GM12864 (cell line): ENCODE results near the gene PFKFB3.
"Not testable (repeated sequence)": the region's sequence is repeated elsewhere in the genome, so short reads cannot be mapped to it uniquely, and the experiment has no call there.

Experiments
- DNase-seq: peaks from one replicate; pipeline ENCODE4 v3.0.0-alpha.2; 2011; ENCODE audit warnings: low read depth
- H3K4me3 ChIP-seq: 2 replicates; pipeline ENCODE4 v1.5.1; 2011; ENCODE audit warnings: mild to moderate bottlenecking, low read depth, low read length, control low read depth
- TF ChIP-seq, protein P1 (sequence below): IDR thresholded peaks from 2 replicates; pipeline ENCODE4 v1.5.1; 2011; ENCODE audit warnings: low read depth, mild to moderate bottlenecking, moderate library complexity, low read length, control low read depth, inconsistent platforms; ENCODE audit errors: missing control alignments

Gene PFKFB3

DNA sequence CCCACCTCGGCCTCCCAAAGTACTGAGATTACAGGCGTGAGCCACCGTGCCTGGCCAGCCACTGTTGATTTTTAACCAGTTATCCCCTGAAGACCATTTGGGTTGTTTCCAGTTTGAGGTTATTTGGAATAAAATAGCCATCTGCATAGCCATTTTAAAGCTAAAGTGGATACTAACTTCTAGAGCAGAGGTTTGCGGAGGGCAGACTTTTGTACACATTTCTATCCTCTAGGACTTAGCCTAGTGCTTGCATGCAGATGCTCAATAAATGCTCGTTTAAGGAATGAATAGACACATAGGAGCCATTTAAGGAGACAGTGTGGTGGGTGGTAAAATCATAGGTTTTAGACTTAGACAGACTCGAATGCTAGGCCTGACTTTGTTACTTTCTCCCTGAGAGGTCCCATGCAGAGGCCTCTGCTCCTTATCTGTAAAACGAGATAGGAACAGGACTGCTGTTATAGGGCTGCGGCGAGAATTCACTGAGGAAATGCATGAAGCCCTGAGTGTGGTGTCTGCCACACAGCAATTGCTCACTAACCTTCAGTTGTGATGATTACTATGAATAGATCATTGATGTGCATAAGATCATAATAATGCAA, 75.9 kb downstream of the PFKFB3 start:
- TF ChIP-seq, protein P1, sequence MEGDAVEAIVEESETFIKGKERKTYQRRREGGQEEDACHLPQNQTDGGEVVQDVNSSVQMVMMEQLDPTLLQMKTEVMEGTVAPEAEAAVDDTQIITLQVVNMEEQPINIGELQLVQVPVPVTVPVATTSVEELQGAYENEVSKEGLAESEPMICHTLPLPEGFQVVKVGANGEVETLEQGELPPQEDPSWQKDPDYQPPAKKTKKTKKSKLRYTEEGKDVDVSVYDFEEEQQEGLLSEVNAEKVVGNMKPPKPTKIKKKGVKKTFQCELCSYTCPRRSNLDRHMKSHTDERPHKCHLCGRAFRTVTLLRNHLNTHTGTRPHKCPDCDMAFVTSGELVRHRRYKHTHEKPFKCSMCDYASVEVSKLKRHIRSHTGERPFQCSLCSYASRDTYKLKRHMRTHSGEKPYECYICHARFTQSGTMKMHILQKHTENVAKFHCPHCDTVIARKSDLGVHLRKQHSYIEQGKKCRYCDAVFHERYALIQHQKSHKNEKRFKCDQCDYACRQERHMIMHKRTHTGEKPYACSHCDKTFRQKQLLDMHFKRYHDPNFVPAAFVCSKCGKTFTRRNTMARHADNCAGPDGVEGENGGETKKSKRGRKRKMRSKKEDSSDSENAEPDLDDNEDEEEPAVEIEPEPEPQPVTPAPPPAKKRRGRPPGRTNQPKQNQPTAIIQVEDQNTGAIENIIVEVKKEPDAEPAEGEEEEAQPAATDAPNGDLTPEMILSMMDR: no peak
- no peak overlapping the region for H3K4me3 ChIP-seq
- DNase-seq: no peak

DNA sequence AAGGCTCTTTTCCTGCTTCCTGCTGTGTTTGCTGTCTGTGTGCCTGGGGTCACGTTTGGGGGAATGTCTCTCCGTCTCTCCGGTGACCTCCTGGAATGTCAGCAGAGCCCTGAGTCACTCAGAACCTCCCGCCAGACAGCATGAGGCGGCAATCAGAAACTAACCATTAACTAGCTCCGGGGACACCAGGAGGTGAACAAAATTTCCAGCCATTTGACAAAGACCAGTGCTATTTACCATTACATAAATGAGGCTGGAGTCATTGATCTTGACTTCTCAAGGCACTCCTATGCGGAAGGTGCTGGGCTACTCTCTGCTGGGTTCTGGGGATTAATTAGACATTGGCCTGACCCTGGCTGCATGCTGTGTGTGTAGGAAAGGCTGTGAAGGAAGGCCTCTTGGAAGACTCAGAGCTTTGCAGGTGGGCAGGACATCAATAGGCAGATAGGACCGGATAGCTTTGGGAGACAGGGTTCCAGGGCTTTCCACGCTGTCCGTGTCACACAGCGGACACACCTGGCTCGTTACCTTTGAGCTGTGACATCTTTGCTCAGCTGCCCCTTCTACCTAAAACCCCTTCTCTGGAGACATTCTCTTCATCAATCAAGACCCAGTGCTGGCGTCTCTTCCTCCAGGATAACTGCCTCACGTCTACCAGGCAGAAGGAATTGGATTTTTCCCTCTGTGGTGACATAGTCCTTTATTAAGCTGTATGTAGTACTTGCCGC, 77.0 kb downstream of the PFKFB3 start:
- DNase-seq: no peak
- TF ChIP-seq, protein P1: no peak
- H3K4me3 ChIP-seq: no peak overlapping the region

DNA sequence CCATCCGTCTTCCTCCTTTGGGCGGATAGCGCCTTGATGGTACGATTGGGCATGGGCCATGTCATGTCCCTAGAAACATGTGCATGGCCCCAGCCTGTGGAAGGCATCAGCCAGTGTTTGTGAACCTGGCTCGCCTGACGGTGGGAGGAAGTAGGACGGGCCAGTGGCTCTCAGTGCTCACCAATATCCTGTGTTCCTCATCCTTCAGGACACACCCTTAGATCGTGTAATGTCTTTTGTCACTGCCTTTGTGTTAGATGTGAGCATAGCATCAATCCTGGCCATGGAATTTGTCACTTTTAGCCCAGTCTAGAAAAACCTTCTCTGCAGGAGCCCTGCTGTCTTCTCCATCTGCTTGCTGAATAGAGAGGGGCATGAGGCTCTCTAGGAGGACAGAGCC, 77.6 kb downstream of the PFKFB3 start:
- TF ChIP-seq, protein P1: no peak
- no peak overlapping the region for H3K4me3 ChIP-seq
- no peak for DNase-seq

DNA sequence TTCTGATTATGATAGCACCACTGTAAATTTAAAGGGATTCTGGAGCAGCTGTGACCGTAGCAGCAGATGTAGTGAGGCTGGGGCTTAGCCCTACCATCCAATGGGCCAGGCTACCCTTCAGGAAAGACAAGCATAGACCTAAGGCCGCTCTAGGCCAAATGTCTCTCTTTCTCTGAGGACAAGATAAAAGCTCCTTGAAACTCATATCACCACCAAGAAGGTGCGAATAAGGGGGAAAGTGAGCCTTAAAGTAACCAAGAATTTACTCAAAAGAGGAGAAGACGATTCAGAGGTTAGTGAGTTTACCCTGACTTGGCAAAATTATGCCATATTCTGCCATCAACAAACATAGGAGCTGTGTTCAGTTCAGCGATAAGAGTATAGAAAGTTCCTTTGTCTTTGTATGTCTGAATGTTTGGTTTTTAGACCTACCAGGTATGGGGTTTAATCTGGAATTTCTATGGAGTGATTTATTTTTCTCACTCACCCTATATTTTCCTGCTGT, 79.8 kb downstream of the PFKFB3 start:
- no peak overlapping the region for H3K4me3 ChIP-seq
- TF ChIP-seq, protein P1: no peak
- no peak for DNase-seq

DNA sequence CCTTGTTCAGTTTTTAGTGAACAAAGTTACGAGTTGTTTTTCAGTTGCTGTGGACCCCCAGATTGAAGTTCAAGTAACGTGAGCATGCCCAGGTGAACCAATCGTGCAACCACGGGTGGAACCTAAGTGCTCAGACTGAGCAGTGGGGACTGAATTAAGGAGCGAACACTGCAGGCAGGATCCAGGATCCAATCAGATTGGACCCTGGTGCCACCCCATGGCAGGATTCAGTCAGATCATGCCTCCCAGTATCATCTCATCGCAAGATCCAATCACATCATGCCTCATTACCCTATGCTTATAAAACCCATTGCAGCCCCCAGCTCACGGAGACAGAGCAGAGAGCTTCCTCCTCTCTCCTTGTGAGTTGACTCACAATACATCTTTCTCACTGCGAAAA, 80.9 kb downstream of the PFKFB3 start:
- DNase-seq: no peak
- TF ChIP-seq, protein P1: no peak
- no peak overlapping the region for H3K4me3 ChIP-seq

DNA sequence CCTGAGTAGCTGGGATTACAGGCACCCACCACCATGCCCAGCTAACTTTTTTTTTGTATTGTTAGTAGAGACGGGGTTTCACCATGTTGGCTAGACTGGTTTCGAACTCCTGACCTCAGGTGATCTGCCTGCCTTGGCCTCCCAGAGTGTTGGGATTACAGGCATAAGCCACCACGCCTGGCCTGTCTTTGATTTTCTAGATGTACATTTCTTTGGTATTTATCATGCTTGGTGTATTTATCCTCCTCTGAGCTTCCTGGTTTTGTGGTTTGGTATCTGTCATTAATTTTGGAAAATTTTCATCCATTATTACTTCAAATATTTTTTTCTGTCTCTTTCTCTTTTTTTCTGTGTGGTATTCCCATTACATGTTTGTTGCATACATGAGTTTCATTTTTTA, 87.9 kb downstream of the PFKFB3 start:
- DNase-seq, H3K4me3 ChIP-seq: not testable (repeated sequence)

DNA sequence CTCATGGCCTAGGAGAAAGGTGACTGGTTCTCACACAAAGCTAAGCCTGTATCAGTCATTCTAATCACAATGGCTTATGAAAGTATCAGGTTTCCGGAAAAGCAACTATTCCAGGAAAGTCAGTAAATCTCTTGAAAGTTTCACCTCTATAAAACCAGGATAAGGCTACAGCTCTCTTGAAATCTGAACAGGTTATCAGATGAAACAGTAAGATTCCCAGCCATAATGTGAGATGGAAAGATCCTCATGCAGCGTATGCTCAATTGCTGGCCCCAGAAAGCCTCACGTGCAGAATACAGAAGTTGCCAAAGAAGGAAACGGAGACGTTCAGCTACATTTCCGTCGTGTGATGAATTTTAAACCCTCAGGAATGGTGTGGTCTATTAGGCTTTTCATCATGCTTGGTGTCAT, 90.0 kb downstream of the PFKFB3 start:
- no peak overlapping the region for H3K4me3 ChIP-seq
- no peak for DNase-seq
- TF ChIP-seq, protein P1: no peak

DNA sequence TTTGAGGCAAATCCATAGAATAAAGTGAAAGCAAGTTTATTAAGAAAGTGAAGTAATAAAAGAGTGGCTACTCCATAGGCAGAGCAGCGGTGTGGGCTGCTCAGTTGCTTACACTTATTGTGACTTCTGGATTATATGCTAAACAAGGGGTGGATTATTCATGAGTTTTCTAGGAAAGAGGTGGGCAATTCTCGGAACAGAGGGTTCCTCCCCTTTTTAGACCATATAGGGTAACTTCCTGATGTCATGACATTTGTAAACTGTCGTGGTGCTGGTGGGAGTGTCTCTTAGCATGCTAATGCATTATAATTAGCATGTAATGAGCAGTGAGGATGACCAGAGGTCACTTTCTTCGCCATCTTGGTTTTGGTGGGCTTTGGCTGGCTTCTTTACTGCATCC, 93.7 kb downstream of the PFKFB3 start:
- not testable (repeated sequence) for H3K4me3 ChIP-seq, DNase-seq
